ENCODE data around the gene NOCT.
A peak's percentile ranks its signal among the peaks of the same experiment; 100 is the strongest.

Gene NOCT

GRCh38 chr4:139085141-139085540 is 69.6 kb downstream of the NOCT start:
- no peaks in the 10 kb centered on the region for H3K27me3 Mint-ChIP-seq (ENCODE audit: low read depth)
- H3K4me3 Mint-ChIP-seq = peak overlapping the region; percentile 80
- no peaks in the 10 kb centered on the region for H3K9me3 Mint-ChIP-seq
- peak overlapping the region; percentile 71 for H3K27ac Mint-ChIP-seq
- H3K36me3 Mint-ChIP-seq (ENCODE audit: low read depth) = peaks cover 13% of the 10 kb centered on the region
- peaks cover 22% of the 10 kb centered on the region for H3K4me1 Mint-ChIP-seq (ENCODE audit: low read depth)

DNA sequence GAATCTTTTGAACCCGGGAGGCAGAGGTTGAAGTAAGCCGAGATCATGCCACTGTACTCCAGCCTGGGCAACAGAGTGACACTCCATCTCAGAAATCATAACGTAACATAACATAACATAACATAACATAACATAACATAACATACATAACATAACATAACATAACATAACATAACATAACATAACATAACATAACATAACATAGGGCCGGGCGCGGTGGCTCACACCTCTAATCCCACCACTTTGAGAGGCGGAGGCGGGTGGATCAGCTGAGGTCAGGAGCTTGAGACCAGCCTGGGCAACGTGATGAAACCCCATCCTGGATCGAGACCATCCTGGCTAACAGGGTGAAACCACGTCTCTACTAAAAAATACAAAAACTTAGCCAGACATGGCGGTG is 76.7 kb downstream of the NOCT start:
- no peaks in the 10 kb centered on the region for H3K36me3 Mint-ChIP-seq (ENCODE audit: low read depth)
- H3K27ac Mint-ChIP-seq = no peak overlapping the region
- H3K4me3 Mint-ChIP-seq = no peak overlapping the region

More for the DNA sequence above, 76.7 kb downstream of the NOCT start:
- Mint-ChIP-seq H3K27me3 (ENCODE audit: low read depth) (no peaks in the 10 kb centered on the region), H3K9me3 (no peaks in the 10 kb centered on the region), H3K4me1 (ENCODE audit: low read depth) (peaks cover 1% of the 10 kb centered on the region)
